Thoracic aorta (tissue), 2 donors: Measurements from ENCODE around the gene VGF. TPM values are rescaled to one million over a fixed set of nuclear protein-coding genes. Genes with fewer than 3 reads are reported as not detected.
"Not testable (repeated sequence)": the region's sequence is repeated elsewhere in the genome, so short reads cannot be mapped to it uniquely, and the experiment has no call there.

ENCODE experiments used
- ATAC-seq: fragments of 150-250 bp; one replicate; pipeline ENCODE4 v1.8.0; 2017; ENCODE audit warnings: low read depth; ENCODE audit not compliant: insufficient number of reproducible peaks, low FRiP score
- DNase-seq: peaks from one replicate; pipeline ENCODE4 v3.0.0-alpha.2; 2020; ENCODE audit warnings: low spot score
- H3K27ac ChIP-seq, 2 donors: fragments of 200-600 bp; sonication (generic); 1 replicate in 1 of 2; 2 replicates in 1 of 2; pipeline ENCODE4 v1.5.1; 2016; ENCODE audit warnings: mild to moderate bottlenecking in 2 of 2, moderate library complexity in 2 of 2
- H3K27me3 ChIP-seq: fragments of 200-600 bp; sonication (generic); replicated peaks from 2 replicates; pipeline ENCODE4 v1.6.0; 2016; ENCODE audit warnings: mild to moderate bottlenecking; ENCODE audit not compliant: insufficient read depth
- H3K36me3 ChIP-seq: fragments of 200-600 bp; sonication (generic); one replicate; pipeline ENCODE4 v1.5.1; 2016
- H3K4me1 ChIP-seq, 2 donors: fragments of 200-600 bp; sonication (generic); 1 replicate in 1 of 2; 2 replicates in 1 of 2; pipeline versions ENCODE4 v1.5.1 to v1.6.0; 2016; ENCODE audit warnings: low read depth in 2 of 2, mild to moderate bottlenecking in 1 of 2; ENCODE audit not compliant: control insufficient read depth in 1 of 2
- H3K4me3 ChIP-seq: fragments of 200-600 bp; sonication (generic); 2 replicates; pipeline ENCODE4 v1.5.1; 2016; ENCODE audit warnings: mild to moderate bottlenecking
- H3K9me3 ChIP-seq: fragments of 200-600 bp; sonication (generic); 2 replicates; pipeline ENCODE4 v1.5.1; 2016
- CTCF ChIP-seq: fragments of 200-600 bp; sonication (generic); IDR thresholded peaks from one replicate; pipeline ENCODE4 v1.5.1; 2019; ENCODE audit warnings: antibody characterized with exemption
- total RNA-seq, 2 donors: library from RNA; depleted of rRNA; stranded (reverse); fragments of >200 nt; gene quantifications; one replicate each; pipeline versions ENCODE4 v1.1.0 to v1.2.3, GENCODE V29; 2016

Gene VGF
- total RNA-seq, 2 donors from 2014 or later, result not detected

DNA sequence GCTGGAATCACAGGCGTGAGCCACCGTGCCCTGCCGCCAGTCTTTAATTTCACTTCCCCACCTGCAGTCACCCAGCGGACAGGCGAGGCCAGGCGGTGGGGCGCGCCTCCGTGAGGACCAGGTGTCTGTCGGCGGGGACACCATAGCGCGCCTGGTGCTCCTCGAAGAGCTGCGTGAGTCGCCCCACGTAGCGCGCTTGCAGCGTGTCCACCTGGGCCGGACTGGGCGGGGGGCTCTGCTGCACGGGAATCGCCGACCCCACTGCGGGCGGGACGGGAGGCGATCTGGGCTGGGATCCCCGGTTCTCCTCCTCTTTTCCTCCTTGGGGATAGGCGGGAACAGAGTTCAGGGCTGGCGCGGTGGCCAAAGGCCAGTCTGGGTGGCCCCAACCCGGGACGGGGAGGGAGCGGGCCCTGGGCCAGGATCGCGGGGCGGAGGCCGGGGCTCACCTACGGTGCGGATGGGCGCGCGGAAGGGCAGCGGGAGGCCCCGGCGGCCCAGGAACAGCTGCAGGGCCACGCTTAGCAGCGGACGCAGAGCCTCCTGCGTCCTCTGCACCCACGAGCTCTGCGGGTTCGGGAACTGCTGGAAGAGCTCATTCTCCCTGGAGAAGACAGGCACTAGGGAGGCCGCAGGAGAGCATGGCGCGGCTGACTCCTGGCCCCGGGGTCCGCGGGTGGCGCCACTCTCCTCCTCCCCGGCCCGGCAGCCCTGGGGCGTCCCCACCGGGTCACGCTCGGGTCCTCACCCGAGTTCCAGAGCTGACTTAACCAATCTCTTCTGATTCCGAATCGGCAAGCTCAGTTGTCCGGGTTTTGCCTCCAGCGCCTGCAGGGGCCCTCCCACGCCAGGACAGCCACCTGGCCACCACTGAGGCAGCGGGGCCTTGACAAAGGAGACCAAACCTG lies 36.6 kb upstream of the VGF start:
- peaks cover 5 to 9% of the 10 kb centered on the region in 2 donors for H3K4me1 ChIP-seq
- peak overlapping the region; percentile 51 for H3K4me3 ChIP-seq
- no peaks in the 10 kb centered on the region for H3K9me3 ChIP-seq
- peaks cover 9% of the 10 kb centered on the region for H3K27me3 ChIP-seq
- no peak overlapping the region for H3K27ac ChIP-seq
- DNase-seq, result no peak
- H3K36me3 ChIP-seq, result no peaks in the 10 kb centered on the region
- ATAC-seq, result no peak
- no peak for TF ChIP-seq CTCF

- Histone ChIP-seq H3K27ac (no peak within 1 kb of the TSS), H3K4me3 (peak within 1 kb of the TSS; percentile 51), H3K36me3 (no peaks in the 10 kb centered on the region), H3K9me3 (no peaks in the 10 kb centered on the region), H3K27me3 (peaks cover 9% of the 10 kb centered on the region), H3K4me1 (peaks cover 5 to 9% of the 10 kb centered on the region in 2 donors)
- ATAC-seq (no peak), DNase-seq (no peak)
- no peak for TF ChIP-seq CTCF
These were observed 35.7 kb upstream of the VGF start, which contains the start of gene MOGAT3 for GRCh38 chr7:101200862-101201599. MOGAT3 (minus strand) TSS chr7:101201036; CDS start chr7:101200854, 182 bp downstream.

DNA sequence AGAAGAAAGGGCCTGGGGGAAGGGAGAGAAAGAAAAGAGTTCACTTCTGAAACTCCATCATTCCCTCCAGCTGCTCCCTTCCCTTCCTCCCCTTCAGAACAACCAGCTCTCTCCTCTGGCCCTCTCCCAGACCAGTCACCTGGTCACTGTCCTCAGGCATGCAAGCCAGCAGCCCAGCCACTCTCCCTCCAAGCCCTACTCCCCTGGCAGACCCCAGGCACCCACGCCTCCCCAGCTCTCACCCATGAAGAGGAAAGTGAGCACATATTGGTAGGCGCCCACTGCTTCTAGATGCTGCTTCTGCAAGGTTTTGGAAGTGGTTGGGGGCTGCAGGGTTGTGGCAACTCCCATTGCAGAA lies 35.1 kb upstream of the VGF start:
- no peak for ATAC-seq
- Histone ChIP-seq H3K27me3 (peaks cover 9% of the 10 kb centered on the region), H3K9me3 (no peaks in the 10 kb centered on the region)

GRCh38 chr7:101199522-101199921 lies 34.2 kb upstream of the VGF start:
- H3K9me3 ChIP-seq, H3K4me3 ChIP-seq, H3K36me3 ChIP-seq, H3K4me1 ChIP-seq, H3K27me3 ChIP-seq, DNase-seq, H3K27ac ChIP-seq, ATAC-seq: not testable (repeated sequence)

More for the DNA sequence above, 35.1 kb upstream of the VGF start:
- H3K27ac ChIP-seq, result no peak overlapping the region
- no peak for TF ChIP-seq CTCF
- peaks cover 5 to 9% of the 10 kb centered on the region in 2 donors for H3K4me1 ChIP-seq
- no peak overlapping the region for H3K4me3 ChIP-seq
- DNase-seq, result no peak
- H3K36me3 ChIP-seq, result no peaks in the 10 kb centered on the region

GRCh38 chr7:101198476-101198875 lies 33.1 kb upstream of the VGF start:
- H3K4me1 ChIP-seq, result peaks cover 5 to 9% of the 10 kb centered on the region in 2 donors
- no peaks in the 10 kb centered on the region for H3K9me3 ChIP-seq
- H3K36me3 ChIP-seq, result no peaks in the 10 kb centered on the region
- peaks cover 9% of the 10 kb centered on the region for H3K27me3 ChIP-seq
- no peak for DNase-seq
- ATAC-seq, result no peak
- H3K27ac ChIP-seq, result no peak overlapping the region
- H3K4me3 ChIP-seq, result no peak overlapping the region
- no peak for TF ChIP-seq CTCF
